Suprapubic skin (tissue), 4 donors: ENCODE results near the gene GGT1.
"Not testable (repeated sequence)": the region's sequence is repeated elsewhere in the genome, so short reads cannot be mapped to it uniquely, and the experiment has no call there.

Source experiments
- CTCF ChIP-seq, 2 donors: fragments of 200-600 bp in 1 of 2; fragments of 450-650 bp in 1 of 2; sonication (generic) in 1 of 2; IDR thresholded peaks; one replicate each; pipeline ENCODE4 v1.5.1; 2016 to 2019; ENCODE audit warnings: antibody characterized with exemption in 2 of 2, mild to moderate bottlenecking in 1 of 2, moderate library complexity in 1 of 2
- EP300 ChIP-seq: sonication (generic); formaldehyde crosslinking; IDR thresholded peaks from one replicate; pipeline ENCODE4 v1.6.1; 2017; ENCODE audit warnings: antibody characterized with exemption
- POLR2A ChIP-seq, 2 donors: fragments of 450-650 bp; IDR thresholded peaks; one replicate each; pipeline ENCODE4 v1.6.1; 2017; ENCODE audit warnings: antibody characterized with exemption in 2 of 2, mild to moderate bottlenecking in 2 of 2, moderate library complexity in 2 of 2
- POLR2AphosphoS5 ChIP-seq, 3 donors: sonication (generic); formaldehyde crosslinking; IDR thresholded peaks; one replicate each; pipeline ENCODE4 v1.6.1; 2017; ENCODE audit warnings: antibody characterized with exemption in 3 of 3

GRCh38 chr22:24614794-24615193 is 11.8 kb downstream of the GGT1 start:
- not testable (repeated sequence) for TF ChIP-seq CTCF (IDR thresholded peaks at IDR 0.05); POLR2A (IDR thresholded peaks at IDR 0.05); POLR2AphosphoS5 (IDR thresholded peaks at IDR 0.05); EP300
